PFSK-1 (cell line): Measurements from ENCODE around the gene RASA3.

ENCODE experiments used
- FOXP2 ChIP-seq: optimal IDR thresholded peaks from 2 replicates; pipeline ENCODE3; 2011; ENCODE audit warnings: borderline replicate concordance, control low read depth, inconsistent platforms; ENCODE audit not compliant: insufficient read depth; ENCODE audit errors: extremely low read length, extremely low read depth
- POLR2AphosphoS5 ChIP-seq: IDR thresholded peaks from 2 replicates; pipeline ENCODE4 v1.6.1; 2012; ENCODE audit warnings: low read depth, mild to moderate bottlenecking, control low read depth, low read length, moderate library complexity
- SIN3A ChIP-seq: IDR thresholded peaks from 2 replicates; pipeline ENCODE4 v1.6.1; 2012; ENCODE audit warnings: mild to moderate bottlenecking, low read length, moderate library complexity, borderline replicate concordance; ENCODE audit not compliant: insufficient read depth
- TAF1 ChIP-seq: IDR thresholded peaks from 2 replicates; pipeline ENCODE4 v1.6.1; 2012; ENCODE audit warnings: low read length, control low read depth, borderline replicate concordance; ENCODE audit not compliant: insufficient read depth
- TF ChIP-seq, protein P1 (sequence below), 2 experiments: IDR thresholded peaks; 2 replicates each; pipeline versions ENCODE4 v1.6.1 to v1.8.0; 2011 to 2012; ENCODE audit warnings: low read depth in 2 of 2, low read length in 2 of 2, control low read depth in 1 of 2, inconsistent platforms in 1 of 2, mild to moderate bottlenecking in 1 of 2, moderate library complexity in 1 of 2; ENCODE audit not compliant: insufficient read depth in 1 of 2

RASA3 gene

DNA sequence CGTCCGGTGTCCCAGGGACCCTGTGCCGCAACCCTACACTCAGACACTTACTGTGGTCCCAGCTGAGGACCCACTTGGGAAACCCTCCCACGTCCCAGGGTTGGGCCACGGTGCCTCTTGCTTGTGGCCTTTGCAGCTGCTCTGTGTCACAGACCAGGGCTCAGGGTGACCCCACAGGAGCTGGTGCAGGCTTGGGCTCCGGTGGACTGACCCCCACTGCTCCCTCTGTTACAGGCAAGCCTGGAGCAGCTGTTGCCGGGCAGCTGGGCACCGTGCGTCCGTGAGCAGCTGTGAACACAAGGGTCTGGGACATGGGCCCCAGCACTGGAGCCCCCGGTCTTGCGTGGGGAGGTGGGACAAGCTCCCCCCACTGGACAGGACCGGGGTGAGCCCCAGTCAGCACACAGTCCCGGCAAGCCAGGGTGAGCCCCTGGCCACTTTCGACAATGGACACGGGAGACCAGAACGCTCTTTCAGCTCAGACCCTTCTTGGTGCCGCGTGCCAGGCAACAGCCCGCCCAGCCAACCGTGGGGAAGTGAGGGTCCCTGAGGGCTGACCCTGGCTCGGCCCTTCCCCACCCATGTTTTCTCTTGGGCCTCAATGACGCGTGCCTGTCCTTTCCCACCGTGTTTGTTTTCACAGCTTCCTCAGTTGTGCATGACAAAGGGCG is 92.8 kb downstream of the RASA3 start:
- TF ChIP-seq, protein P1, sequence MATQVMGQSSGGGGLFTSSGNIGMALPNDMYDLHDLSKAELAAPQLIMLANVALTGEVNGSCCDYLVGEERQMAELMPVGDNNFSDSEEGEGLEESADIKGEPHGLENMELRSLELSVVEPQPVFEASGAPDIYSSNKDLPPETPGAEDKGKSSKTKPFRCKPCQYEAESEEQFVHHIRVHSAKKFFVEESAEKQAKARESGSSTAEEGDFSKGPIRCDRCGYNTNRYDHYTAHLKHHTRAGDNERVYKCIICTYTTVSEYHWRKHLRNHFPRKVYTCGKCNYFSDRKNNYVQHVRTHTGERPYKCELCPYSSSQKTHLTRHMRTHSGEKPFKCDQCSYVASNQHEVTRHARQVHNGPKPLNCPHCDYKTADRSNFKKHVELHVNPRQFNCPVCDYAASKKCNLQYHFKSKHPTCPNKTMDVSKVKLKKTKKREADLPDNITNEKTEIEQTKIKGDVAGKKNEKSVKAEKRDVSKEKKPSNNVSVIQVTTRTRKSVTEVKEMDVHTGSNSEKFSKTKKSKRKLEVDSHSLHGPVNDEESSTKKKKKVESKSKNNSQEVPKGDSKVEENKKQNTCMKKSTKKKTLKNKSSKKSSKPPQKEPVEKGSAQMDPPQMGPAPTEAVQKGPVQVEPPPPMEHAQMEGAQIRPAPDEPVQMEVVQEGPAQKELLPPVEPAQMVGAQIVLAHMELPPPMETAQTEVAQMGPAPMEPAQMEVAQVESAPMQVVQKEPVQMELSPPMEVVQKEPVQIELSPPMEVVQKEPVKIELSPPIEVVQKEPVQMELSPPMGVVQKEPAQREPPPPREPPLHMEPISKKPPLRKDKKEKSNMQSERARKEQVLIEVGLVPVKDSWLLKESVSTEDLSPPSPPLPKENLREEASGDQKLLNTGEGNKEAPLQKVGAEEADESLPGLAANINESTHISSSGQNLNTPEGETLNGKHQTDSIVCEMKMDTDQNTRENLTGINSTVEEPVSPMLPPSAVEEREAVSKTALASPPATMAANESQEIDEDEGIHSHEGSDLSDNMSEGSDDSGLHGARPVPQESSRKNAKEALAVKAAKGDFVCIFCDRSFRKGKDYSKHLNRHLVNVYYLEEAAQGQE (IDR thresholded peaks at IDR 0.05; ENCODE audit: insufficient read depth in 1 of 2, low read depth in 2 of 2, low read length in 2 of 2) = no peak
- no peak for TF ChIP-seq SIN3A

DNA sequence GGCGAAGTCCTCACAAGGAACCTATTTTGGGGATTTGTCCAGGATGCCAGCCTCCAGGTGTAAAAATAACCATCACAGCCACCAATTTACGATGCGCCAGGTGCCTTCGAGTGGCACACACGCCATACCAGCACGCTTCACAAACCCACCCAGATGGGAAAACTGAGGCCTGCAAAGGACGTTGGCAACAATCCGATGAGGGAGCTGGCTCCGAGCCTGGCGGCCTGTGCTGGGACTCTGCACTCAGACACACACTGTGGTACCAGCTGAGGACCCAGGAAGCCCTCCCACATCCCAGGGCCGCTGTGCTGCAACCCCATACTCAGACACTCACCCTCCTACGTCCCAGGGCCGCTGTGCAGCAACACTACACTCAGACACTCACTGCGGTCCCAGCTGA is 93.5 kb downstream of the RASA3 start:
- TF ChIP-seq, protein P1 (IDR thresholded peaks at IDR 0.05; ENCODE audit: insufficient read depth in 1 of 2, low read depth in 2 of 2, low read length in 2 of 2) = no peak
- TF ChIP-seq FOXP2 = no peak
- TF ChIP-seq TAF1 = no peak
- TF ChIP-seq SIN3A = no peak
- TF ChIP-seq POLR2AphosphoS5 = no peak

GRCh38 chr13:114038211-114038613 is 94.2 kb downstream of the RASA3 start:
- TF ChIP-seq POLR2AphosphoS5 = no peak
- no peak for TF ChIP-seq TAF1
- TF ChIP-seq SIN3A = no peak
- no peak for TF ChIP-seq FOXP2
- TF ChIP-seq, protein P1 (IDR thresholded peaks at IDR 0.05; ENCODE audit: insufficient read depth in 1 of 2, low read depth in 2 of 2, low read length in 2 of 2) = no peak

DNA sequence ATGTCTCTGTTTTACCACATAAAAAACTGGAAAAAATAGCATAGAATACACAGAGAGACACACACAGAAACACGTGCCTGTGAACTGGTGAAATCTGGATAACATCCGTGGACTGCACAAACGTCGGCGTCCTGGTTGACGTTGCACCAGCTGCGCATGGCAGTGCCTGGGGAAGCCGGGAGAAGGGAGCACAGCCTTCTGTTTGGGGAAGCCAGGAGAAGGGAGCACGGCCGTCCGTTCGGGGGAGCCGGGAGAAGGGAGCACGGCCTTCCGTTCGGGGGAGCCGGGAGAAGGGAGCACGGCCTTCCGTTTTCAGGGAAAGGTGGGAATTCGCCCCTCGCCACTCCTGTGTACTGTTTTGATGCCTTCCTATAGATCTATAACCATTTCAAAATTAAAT is 94.7 kb downstream of the RASA3 start:
- TF ChIP-seq, protein P1 (IDR thresholded peaks at IDR 0.05; ENCODE audit: insufficient read depth in 1 of 2, low read depth in 2 of 2, low read length in 2 of 2) = no peak
- no peak for TF ChIP-seq POLR2AphosphoS5
- TF ChIP-seq SIN3A = no peak
- no peak for TF ChIP-seq FOXP2
- TF ChIP-seq TAF1 = no peak
